ENCODE measurements around the gene GPR15LG. TPM values are rescaled to one million over a fixed set of nuclear protein-coding genes. Genes with fewer than 3 reads are reported as not detected.

The GPR15LG gene
- total RNA-seq, 2 experiments from 2014 or later, result not detected

DNA sequence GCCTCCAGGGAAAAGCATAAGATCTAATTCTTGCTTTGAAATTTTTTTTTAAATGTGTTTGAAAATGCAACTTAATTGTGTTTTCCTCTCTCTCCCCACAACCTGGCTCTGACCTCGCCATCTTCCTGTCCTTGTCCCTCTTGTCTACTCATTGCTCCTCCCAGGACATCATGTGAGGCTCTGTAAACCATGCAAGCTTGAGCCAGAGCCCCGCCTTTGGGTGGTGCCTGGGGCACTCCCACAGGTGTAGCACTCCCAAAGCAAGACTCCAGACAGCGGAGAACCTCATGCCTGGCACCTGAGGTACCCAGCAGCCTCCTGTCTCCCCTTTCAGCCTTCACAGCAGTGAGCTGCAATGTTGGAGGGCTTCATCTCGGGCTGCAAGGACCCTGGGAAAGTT lies 10.9 kb downstream of the GPR15LG start:
- POLR2A ChIA-PET, result no interaction called here
- intact Hi-C loops (cut with micrococcal nuclease), result no loop called here
- Mint-ChIP-seq H3K36me3 (ENCODE audit: low read depth) (no peaks in the 10 kb centered on the region), H3K27ac (no peak overlapping the region), H3K9me3 (no peaks in the 10 kb centered on the region), H3K27me3 (no peaks in the 10 kb centered on the region), H3K4me1 (ENCODE audit: low read depth) (peaks cover 3% of the 10 kb centered on the region), H3K4me3 (no peak overlapping the region)
- TF ChIP-seq, protein P1, sequence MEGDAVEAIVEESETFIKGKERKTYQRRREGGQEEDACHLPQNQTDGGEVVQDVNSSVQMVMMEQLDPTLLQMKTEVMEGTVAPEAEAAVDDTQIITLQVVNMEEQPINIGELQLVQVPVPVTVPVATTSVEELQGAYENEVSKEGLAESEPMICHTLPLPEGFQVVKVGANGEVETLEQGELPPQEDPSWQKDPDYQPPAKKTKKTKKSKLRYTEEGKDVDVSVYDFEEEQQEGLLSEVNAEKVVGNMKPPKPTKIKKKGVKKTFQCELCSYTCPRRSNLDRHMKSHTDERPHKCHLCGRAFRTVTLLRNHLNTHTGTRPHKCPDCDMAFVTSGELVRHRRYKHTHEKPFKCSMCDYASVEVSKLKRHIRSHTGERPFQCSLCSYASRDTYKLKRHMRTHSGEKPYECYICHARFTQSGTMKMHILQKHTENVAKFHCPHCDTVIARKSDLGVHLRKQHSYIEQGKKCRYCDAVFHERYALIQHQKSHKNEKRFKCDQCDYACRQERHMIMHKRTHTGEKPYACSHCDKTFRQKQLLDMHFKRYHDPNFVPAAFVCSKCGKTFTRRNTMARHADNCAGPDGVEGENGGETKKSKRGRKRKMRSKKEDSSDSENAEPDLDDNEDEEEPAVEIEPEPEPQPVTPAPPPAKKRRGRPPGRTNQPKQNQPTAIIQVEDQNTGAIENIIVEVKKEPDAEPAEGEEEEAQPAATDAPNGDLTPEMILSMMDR (IDR thresholded peaks at IDR 0.05), result no peak
- DNase-seq (no peak), ATAC-seq (no peak)
- CTCF ChIA-PET, result interaction anchor here (0.8 kb wide), 1 partner anchor 41 kb away, joined by 4 read pairs; no protein-coding TSS in a partner anchor

DNA sequence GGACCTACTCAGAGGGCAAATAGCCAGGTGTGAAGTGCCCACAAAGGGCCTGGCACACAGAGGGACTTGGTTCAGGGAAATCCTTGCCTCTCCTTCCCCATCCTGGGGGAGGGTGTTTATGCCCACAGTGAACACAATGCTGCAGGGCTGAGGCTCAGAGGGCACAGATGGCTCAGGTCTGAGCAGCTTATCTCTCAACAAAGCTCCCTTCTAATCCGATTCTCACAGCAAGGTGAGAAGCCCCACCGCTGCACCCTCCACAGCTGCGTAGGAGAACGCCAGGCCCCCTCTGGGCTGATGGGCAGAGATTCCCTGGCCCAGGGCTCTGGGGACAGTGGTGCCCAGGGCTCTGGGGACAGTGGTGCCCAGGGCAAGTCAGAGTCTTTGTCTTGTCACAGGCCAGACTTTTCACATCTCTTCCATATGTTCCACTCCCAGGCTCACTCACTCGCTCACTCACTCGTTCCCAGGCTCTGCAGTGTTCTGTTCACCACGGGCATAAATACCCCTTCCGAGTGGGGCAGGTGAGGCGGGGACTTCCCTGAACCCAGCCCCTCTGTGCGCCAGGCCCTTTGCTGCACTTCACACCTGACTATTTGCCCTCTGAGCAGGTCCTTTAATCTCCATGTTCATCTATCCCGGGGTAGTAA lies 12.1 kb downstream of the GPR15LG start:
- no peaks in the 10 kb centered on the region for H3K36me3 Mint-ChIP-seq (ENCODE audit: low read depth)
- H3K9me3 Mint-ChIP-seq, result no peaks in the 10 kb centered on the region
- CTCF ChIA-PET, result no interaction called here
- no peaks in the 10 kb centered on the region for H3K27me3 Mint-ChIP-seq
- POLR2A ChIA-PET, result no interaction called here
- no peak for DNase-seq
- H3K4me3 Mint-ChIP-seq, result no peak overlapping the region
- intact Hi-C loops (cut with micrococcal nuclease), result no loop called here
- H3K4me1 Mint-ChIP-seq (ENCODE audit: low read depth), result peaks cover 4% of the 10 kb centered on the region
- TF ChIP-seq, protein P1 (IDR thresholded peaks at IDR 0.05), result no peak
- H3K27ac Mint-ChIP-seq, result no peak overlapping the region
- ATAC-seq, result no peak

DNA sequence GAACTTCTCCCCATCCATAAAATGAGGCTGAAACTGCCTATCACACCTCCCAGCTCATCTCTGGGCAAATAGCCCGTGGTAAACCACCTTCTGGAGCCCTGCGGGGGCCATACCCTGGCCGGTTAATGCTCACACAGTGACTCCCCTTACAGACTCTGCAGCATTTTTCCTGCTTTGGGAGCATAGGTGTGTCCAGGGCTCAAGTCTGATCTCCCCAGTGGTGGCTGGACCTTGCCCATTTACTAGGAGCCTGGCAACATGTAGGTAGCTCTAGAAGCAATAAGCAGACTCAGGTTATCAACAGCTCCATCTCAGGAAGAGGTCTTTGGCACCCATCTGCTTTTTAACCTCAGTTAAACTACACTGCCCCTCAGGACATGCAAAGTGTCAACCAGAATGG lies 15.2 kb downstream of the GPR15LG start:
- Mint-ChIP-seq H3K27ac (no peak overlapping the region), H3K4me1 (ENCODE audit: low read depth) (peaks cover 14% of the 10 kb centered on the region), H3K36me3 (ENCODE audit: low read depth) (no peaks in the 10 kb centered on the region), H3K9me3 (no peaks in the 10 kb centered on the region), H3K4me3 (no peak overlapping the region), H3K27me3 (peaks cover 1% of the 10 kb centered on the region)
- CTCF ChIA-PET, result interaction anchor here (0.9 to 2.0 kb wide), 3 partner anchors 13 to 40 kb away, joined by 3 to 5 read pairs (median 3); no protein-coding TSS in a partner anchor
- ATAC-seq, result no peak
- no peak for DNase-seq
- TF ChIP-seq, protein P1 (IDR thresholded peaks at IDR 0.05), result no peak
- intact Hi-C loops (cut with micrococcal nuclease), result no loop called here
- POLR2A ChIA-PET, result interaction anchor here (0.8 kb wide), 1 partner anchor 38 kb away, joined by 3 read pairs; no protein-coding TSS in a partner anchor

DNA sequence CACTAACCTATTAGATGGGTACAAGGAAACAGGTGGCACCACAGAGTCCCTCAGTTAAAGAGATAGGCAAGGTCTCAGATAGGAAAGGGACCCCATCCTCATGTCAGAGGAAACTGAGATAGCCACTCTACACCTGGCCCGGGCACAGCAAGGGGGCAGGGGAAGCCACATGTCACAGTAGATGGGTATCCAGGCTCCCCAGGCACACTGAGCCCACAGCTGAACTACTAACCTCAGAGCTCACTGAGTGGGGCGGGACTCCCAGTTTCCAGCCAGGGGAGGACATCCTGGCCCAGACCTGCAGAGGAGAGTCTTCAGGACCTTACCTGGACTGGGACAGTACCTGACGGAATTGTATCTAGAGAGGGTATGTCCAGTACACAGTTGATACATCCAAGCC lies 17.0 kb downstream of the GPR15LG start:
- Mint-ChIP-seq H3K4me1 (ENCODE audit: low read depth) (peaks cover 10% of the 10 kb centered on the region), H3K36me3 (ENCODE audit: low read depth) (no peaks in the 10 kb centered on the region), H3K27ac (no peak overlapping the region), H3K9me3 (no peaks in the 10 kb centered on the region), H3K27me3 (peaks cover 5% of the 10 kb centered on the region), H3K4me3 (no peak overlapping the region)
- ChIA-PET CTCF (interaction anchor here (1.1 to 2.8 kb wide), 3 partner anchors 24 to 55 kb away, joined by 3 to 12 read pairs (median 3); partner anchors contain the start of gene GHITM), POLR2A (no interaction called here)
- DNase-seq, result no peak
- TF ChIP-seq, protein P1 (IDR thresholded peaks at IDR 0.05), result no peak
- intact Hi-C loops (cut with micrococcal nuclease), result no loop called here
- ATAC-seq, result no peak

DNA sequence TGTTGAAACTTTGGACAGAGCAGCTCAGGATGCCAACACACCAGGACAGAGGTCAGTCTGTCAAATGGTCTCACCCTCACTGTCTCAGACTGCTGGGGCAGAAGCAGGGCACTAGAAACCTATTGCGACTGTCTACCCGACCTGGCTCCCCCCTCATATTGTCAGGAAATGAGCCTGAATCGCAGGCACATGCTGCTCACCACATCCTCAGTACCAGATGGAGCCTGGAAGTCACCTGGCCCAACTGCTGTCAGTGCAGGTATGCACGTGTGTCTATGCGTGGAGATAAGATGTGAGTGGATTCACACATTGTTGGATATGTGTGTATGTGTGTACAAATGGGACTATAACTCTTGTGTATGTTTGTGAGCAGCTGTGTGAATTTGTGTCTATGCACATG lies 17.5 kb downstream of the GPR15LG start:
- peak; percentile 26 for ATAC-seq
- no peak overlapping the region for H3K4me3 Mint-ChIP-seq
- POLR2A ChIA-PET, result interaction anchor here (1.5 kb wide), 1 partner anchor 43 kb away, joined by 4 read pairs; no protein-coding TSS in a partner anchor
- peaks cover 10% of the 10 kb centered on the region for H3K4me1 Mint-ChIP-seq (ENCODE audit: low read depth)
- DNase-seq, result peak; percentile 49
- H3K9me3 Mint-ChIP-seq, result no peaks in the 10 kb centered on the region
- H3K27ac Mint-ChIP-seq, result no peak overlapping the region
- peaks cover 7% of the 10 kb centered on the region for H3K27me3 Mint-ChIP-seq
- no peaks in the 10 kb centered on the region for H3K36me3 Mint-ChIP-seq (ENCODE audit: low read depth)
- CTCF ChIA-PET, result interaction anchor here (1.0 to 2.8 kb wide), 5 partner anchors 15 to 56 kb away, joined by 3 to 12 read pairs (median 4); partner anchors contain the start of gene GHITM
- TF ChIP-seq, protein P1 (IDR thresholded peaks at IDR 0.05), result no peak
- intact Hi-C loops (cut with micrococcal nuclease), result no loop called here

All from activated CD8-positive, alpha-beta T cell treated with anti-CD3 and anti-CD28 coated beads for 36 hours (primary cell).